ENCODE measurements around the gene CALN1.

DNA sequence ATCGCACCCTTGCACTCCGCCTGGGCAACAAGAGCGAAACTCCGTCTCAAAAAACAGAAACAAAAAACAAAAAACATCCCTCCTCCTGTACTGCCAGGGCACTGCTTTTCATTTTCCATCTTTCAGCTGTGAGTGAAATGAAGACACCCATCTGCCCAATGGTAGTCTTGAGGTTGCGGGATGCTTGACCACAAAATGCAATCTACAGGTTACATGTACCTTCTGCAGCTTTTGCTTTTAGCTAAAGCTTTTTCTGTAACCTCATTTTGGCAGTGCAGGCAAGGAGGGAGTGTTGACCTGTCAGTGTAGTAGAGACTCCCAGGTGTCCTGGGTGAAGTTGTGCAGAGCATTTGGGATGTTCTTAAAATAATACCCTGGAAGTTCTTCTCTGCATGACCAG lies 476.5 kb downstream of the CALN1 start:
- no peak for TF ChIP-seq POLR2AphosphoS5 (IDR thresholded peaks at IDR 0.05; ENCODE audit: low read depth, low read length)
- TF ChIP-seq POLR2A (IDR thresholded peaks at IDR 0.05; ENCODE audit: low read depth, low read length), result no peak
- TF ChIP-seq TAF1 (IDR thresholded peaks at IDR 0.05; ENCODE audit: borderline replicate concordance, low read depth, low read length), result no peak
